Mammary epithelial cell (primary cell): ENCODE results near the gene GNPTG.

Source experiments
- CTCF ChIP-seq, 2 donors: IDR thresholded peaks in 1 of 2; conservative IDR thresholded peaks in 1 of 2; 2 replicates each; pipeline ENCODE4 v1.5.1; 2011 to 2012; ENCODE audit warnings: inconsistent platforms in 2 of 2, low read length in 2 of 2, mild to moderate bottlenecking in 2 of 2, control low read depth in 1 of 2, low read depth in 1 of 2; ENCODE audit not compliant: insufficient read depth in 1 of 2; ENCODE audit errors: extremely low read depth in 1 of 2
- EZH2 ChIP-seq: IDR thresholded peaks from 2 replicates; pipeline ENCODE4 v1.6.1; 2012; ENCODE audit warnings: low read length, inconsistent platforms, borderline replicate concordance

DNA sequence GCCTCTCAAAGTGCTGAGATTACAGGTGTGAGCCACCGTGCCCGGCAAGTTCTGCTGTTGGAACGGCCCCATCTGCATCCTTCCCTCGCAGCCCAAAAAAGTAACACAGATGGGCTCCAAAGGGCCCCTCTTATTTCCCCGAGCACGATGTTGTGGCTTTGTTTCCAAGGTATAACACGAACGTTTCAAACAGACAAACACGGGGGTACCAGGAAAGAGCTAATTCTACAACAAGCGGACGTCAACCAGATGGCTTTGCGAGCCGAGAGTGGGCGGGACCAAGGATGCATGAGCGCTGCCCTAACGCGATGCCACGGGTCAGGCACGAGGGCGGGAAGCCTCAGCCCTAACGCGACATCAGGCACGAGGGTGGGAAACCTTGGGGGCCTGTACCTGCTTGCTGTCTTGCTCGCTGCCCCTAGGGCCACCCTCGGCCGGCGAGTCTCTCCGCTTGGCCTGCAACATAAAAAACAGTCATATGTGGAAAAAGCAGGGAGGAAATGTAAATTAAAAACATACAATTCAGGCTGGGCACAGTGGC is 38.6 kb downstream of the GNPTG start:
- no peak for TF ChIP-seq CTCF (conservative IDR thresholded peaks at IDR 0.05 in 1 of 2, IDR thresholded peaks at IDR 0.05 in 1 of 2; ENCODE audit: extremely low read depth in 1 of 2, insufficient read depth in 1 of 2, low read depth in 1 of 2, low read length in 2 of 2)
- TF ChIP-seq EZH2: no peak
